ENCODE measurements around the gene LCE7A.

Gene LCE7A

GRCh38 chr1:152859696-152860095 is at the start of gene LCE7A:
LCE7A (plus strand) TSS chr1:152859996; CDS start chr1:152860698, 702 bp downstream.
- no peak for DNase-seq

- no peak for DNase-seq
Measured at GRCh38 chr1:152811050-152811449, 48.7 kb upstream of the LCE7A start.

GRCh38 chr1:152811671-152812070 is 48.1 kb upstream of the LCE7A start, which contains the start of gene LCE1B:
LCE1B (plus strand) TSS chr1:152811971; CDS start chr1:152812447, 476 bp downstream.
- no peak for DNase-seq

- DNase-seq, result no peak
Measured at GRCh38 chr1:152817309-152817708, 42.5 kb upstream of the LCE7A start.

GRCh38 chr1:152823294-152823693 is 36.5 kb upstream of the LCE7A start:
- DNase-seq, result no peak

- DNase-seq, result no peak
Measured at GRCh38 chr1:152824964-152825363, 34.8 kb upstream of the LCE7A start.

- DNase-seq, result no peak
Measured at GRCh38 chr1:152827173-152827572, 32.6 kb upstream of the LCE7A start, which contains the start of gene LCE1A. LCE1A (plus strand) TSS chr1:152827473; CDS start chr1:152827473, 0 bp downstream.

GRCh38 chr1:152836870-152837269 is 22.9 kb upstream of the LCE7A start:
- DNase-seq, result no peak

GRCh38 chr1:152842556-152842955 is 17.2 kb upstream of the LCE7A start, which contains the start of gene LCE6A:
LCE6A (plus strand) TSS chr1:152842856; CDS start chr1:152843521, 665 bp downstream.
- no peak for DNase-seq

GRCh38 chr1:152855661-152856060 is 4.1 kb upstream of the LCE7A start:
- DNase-seq, result no peak

GRCh38 chr1:152858062-152858461 is 1.7 kb upstream of the LCE7A start:
- DNase-seq, result no peak

- DNase-seq, result no peak
Measured at GRCh38 chr1:152860129-152860528, 333 bp downstream of the LCE7A start.

GRCh38 chr1:152861374-152861773 is 1.6 kb downstream of the LCE7A start:
- DNase-seq, result no peak

GRCh38 chr1:152864443-152864842 is 4.6 kb downstream of the LCE7A start:
- DNase-seq, result no peak

- DNase-seq, result no peak
Measured at GRCh38 chr1:152866321-152866720, 6.5 kb downstream of the LCE7A start.

GRCh38 chr1:152869808-152870419 is 10.1 kb downstream of the LCE7A start:
- peak; percentile 62 to 71 for DNase-seq

- no peak for DNase-seq
Measured at GRCh38 chr1:152870831-152871730, 11.3 kb downstream of the LCE7A start.

GRCh38 chr1:152871731-152872126 is 11.9 kb downstream of the LCE7A start:
- no peak for DNase-seq

- no peak for DNase-seq
Measured at GRCh38 chr1:152873495-152873894, 13.7 kb downstream of the LCE7A start.

GRCh38 chr1:152876827-152877226 is 17.0 kb downstream of the LCE7A start:
- DNase-seq, result no peak

- DNase-seq, result peak; percentile 50 to 55
Measured at GRCh38 chr1:152878042-152878441, 18.2 kb downstream of the LCE7A start, which contains the start of gene SMCP. SMCP (plus strand) TSS chr1:152878322; CDS start chr1:152884423, 6,101 bp downstream.

GRCh38 chr1:152879559-152880198 is 19.9 kb downstream of the LCE7A start:
- no peak for DNase-seq

- DNase-seq, result no peak
Measured at GRCh38 chr1:152880316-152880715, 20.5 kb downstream of the LCE7A start.

All from activated CD4-positive, alpha-beta T cell treated with anti-CD3 and anti-CD28 coated beads, Interleukin-2, amount 50 U/mL, for 48 hours (primary cell).